HG02588 (cell line): ENCODE results near the gene ARHGEF39.
"Not testable (repeated sequence)": the region's sequence is repeated elsewhere in the genome, so short reads cannot be mapped to it uniquely, and the experiment has no call there.

Source experiments
- ATAC-seq: cut with Tn5 transposase; IDR thresholded peaks from one replicate; pipeline ENCODE4 v1.9.1; 2021; ENCODE audit warnings: mild to moderate bottlenecking, moderate library complexity; ENCODE audit not compliant: unreplicated experiment

ARHGEF39 gene

GRCh38 chr9:35628389-35628991 lies 36.5 kb downstream of the ARHGEF39 start:
- ATAC-seq = no peak

GRCh38 chr9:35627575-35627974 lies 37.4 kb downstream of the ARHGEF39 start:
- ATAC-seq = no peak

DNA sequence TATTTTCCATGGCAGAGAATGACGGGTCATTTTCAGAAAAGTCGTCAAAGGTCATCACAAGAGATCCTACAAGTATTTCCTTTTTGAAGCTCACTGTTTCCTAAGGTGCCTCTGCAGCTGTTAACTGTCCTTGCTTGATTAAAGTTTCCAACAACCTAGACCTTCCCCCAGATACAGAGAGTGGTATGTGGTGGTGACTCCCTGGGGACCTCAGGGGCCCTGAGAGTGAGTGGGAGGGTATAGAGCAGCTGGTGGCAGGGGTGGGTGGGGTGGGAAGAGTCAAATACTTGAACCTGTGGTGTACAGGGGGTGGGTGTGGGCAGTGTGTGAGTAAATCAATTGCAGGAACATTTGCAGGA lies 45.2 kb downstream of the ARHGEF39 start:
- peak; percentile 55 for ATAC-seq

GRCh38 chr9:35618854-35619799 lies 45.9 kb downstream of the ARHGEF39 start:
- ATAC-seq = peak; percentile 31

DNA sequence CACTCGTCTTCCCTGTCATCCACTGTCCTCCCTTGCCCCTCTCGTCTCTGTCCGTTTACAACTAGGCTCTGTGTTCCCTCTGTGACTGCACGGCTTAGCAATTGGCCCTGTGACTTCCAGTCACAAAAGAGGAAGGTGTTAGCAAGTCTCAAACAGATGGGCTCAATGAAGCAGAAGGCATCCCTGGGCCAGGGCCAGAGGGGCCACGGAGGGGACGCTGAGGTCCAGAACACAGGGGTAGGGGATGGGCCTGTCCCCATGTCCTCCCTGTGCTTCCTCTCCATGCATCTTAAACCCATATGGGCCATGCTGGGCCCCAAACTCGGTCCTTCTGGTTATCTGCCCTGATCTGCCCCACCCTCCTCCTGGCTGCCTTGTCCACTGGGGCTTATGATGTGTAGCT lies 46.7 kb downstream of the ARHGEF39 start, which contains the start of gene CD72:
Gene CD72, minus strand, starts transcription at position 89 of the 403 bp plus-strand sequence. CDS start 110 bp downstream, outside the sequence.
- no peak for ATAC-seq

- ATAC-seq = no peak
These were observed 47.4 kb downstream of the ARHGEF39 start for GRCh38 chr9:35617548-35617947.

DNA sequence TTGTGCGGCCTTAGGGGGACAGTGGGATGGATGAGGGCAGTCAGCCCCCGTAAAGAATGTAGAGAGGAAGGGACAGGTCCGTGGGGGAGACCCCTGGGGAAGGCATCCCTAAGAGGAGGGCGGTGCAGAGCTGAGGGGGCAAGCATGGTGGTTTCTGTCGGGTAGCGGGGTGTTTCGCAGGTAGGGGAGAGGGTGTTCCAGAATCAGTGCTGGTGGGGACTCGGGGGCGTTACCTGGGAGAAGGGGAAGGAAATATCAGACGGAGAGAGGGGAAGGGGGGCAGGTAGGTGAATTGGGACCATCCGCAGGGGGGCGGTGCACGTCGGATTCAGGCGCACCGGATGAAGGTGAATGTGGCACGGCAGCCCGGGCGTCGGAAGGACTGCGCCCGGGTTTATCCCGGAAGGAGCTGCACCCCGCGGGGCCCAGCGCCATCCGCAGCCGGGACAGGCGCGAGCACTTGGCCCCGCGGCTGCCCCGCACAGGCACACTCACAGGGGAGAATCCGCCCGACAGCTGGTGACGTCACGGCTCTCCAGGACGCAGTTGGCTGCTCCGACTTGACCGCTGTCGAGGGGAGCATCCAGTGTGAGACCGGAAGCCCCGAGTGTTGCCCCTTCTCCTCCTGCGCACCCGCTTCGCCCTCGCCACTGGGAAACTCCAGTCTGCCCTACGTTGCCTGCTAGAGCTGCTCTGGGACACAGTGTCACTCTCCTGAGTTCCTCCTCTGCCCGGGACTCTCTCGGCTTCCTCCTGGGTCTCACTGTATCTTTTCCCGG lies 48.1 kb downstream of the ARHGEF39 start:
- ATAC-seq = peak; percentile 40

DNA sequence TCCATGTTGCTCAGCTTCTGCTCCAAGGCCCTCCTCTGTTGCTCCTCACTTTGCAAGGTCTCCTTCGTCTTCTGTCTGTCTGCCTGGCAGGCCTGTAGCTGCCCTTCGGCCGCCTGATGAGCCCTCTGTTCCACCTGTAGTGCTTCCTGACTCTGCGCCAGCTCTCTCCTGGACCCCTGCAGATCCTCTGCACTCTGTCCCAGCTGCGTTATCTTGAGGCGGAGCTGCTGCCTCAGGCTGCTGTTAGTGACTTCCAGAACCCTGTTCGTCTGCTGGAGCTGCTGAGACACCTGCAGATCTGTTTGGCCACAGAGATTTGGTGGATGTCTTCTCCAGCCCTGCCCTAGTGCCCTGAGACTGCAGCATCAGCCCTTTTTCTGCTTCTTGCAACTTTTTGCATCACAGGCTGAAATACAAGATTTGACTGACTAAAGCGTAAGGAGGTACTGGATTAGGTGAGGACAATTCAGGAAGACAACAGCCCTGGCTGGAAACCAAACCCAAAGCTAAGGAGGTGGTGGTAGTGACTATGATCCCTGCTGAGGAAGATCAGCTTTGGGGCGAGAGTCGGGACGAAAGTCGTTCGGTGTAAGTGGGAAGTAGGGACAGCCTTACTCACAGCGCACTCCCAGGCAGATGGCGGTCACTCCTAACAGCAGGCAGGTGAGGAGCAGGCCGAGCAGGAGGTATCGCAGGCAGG lies 48.9 kb downstream of the ARHGEF39 start:
- ATAC-seq = no peak

GRCh38 chr9:35612843-35613242 lies 52.2 kb downstream of the ARHGEF39 start:
- ATAC-seq = no peak

- ATAC-seq = not testable (repeated sequence)
These were observed 52.9 kb downstream of the ARHGEF39 start for GRCh38 chr9:35612066-35612465.

- ATAC-seq = no peak
These were observed 53.7 kb downstream of the ARHGEF39 start for GRCh38 chr9:35611230-35611797.

GRCh38 chr9:35609820-35610163 lies 55.2 kb downstream of the ARHGEF39 start:
- ATAC-seq = no peak
